HepG2 (cell line): ENCODE data around the gene SERINC1. TPM values are rescaled to one million over a fixed set of nuclear protein-coding genes. Genes with fewer than 3 reads are reported as not detected.

ENCODE experiments used
- ATAC-seq: fragments of 200-7000 bp; cut with Tn5 transposase; 3 replicates; pipeline ENCODE4 v1.9.1; 2020; ENCODE audit warnings: mild to moderate bottlenecking, moderate library complexity
- BruUV-seq: library from RNA; stranded (reverse); fragments of 400-500 nt; replicated peaks from 2 replicates; lab custom pipeline; 2021; lab: Mats Ljungman, UMichigan
- CTCF ChIA-PET: fragments of 300-600 bp; formaldehyde crosslinking; extraction: SDS; loops from one replicate; lab custom pipeline; 2021; ENCODE audit warnings: low total read pairs, inconsistent platforms, low intra/inter-chr PET ratio; lab: Yijun Ruan, JAX
- POLR2A ChIA-PET: fragments of 350-600 bp; sonication (Branson Sonifier 250); formaldehyde crosslinking; loops from one replicate; lab custom pipeline; 2020; ENCODE audit warnings: antibody characterized with exemption, inconsistent platforms; lab: Yijun Ruan, JAX
- DNase-seq: peaks from one replicate; pipeline ENCODE4 v3.0.0-alpha.2; 2015; ENCODE audit warnings: low spot score
- FAIRE-seq: peaks from 3 replicates; lab custom pipeline; 2011; peaks lifted over from hg19 to GRCh38; lab: Jason Lieb, UNC
- H2AFZ ChIP-seq: one replicate; pipeline ENCODE4 v1.6.1; 2011; ENCODE audit warnings: low read length, inconsistent platforms
- H3K27ac ChIP-seq: fragments of 300-600 bp; 3 replicates; pipeline ENCODE4 v1.8.0; 2011; ENCODE audit warnings: mixed run types, mild to moderate bottlenecking, mixed read lengths, low read length, inconsistent platforms; ENCODE audit not compliant: insufficient read depth; ENCODE audit errors: extremely low read length
- H3K27me3 ChIP-seq, 2 experiments: fragments of 200-600 bp in 1 of 2; 2 replicates in 1 of 2; 3 replicates in 1 of 2; pipeline versions ENCODE4 v1.6.0 to v1.8.0; 2011; ENCODE audit warnings: low read length in 2 of 2, mild to moderate bottlenecking in 2 of 2, moderate library complexity in 2 of 2, inconsistent platforms in 1 of 2; ENCODE audit not compliant: insufficient read depth in 2 of 2, control insufficient read depth in 1 of 2
- H3K36me3 ChIP-seq, 2 experiments: fragments of 200-600 bp in 1 of 2; replicated peaks in 1 of 2; 2 replicates in 1 of 2; 3 replicates in 1 of 2; pipeline versions ENCODE4 v1.5.1 to v1.8.0; 2011; ENCODE audit warnings: low read length in 2 of 2, inconsistent platforms in 1 of 2; ENCODE audit not compliant: insufficient read depth in 2 of 2, control insufficient read depth in 1 of 2
- H3K4me1 ChIP-seq: 2 replicates; pipeline ENCODE4 v1.5.1; 2012; ENCODE audit warnings: low read length, inconsistent platforms; ENCODE audit not compliant: insufficient read depth
- H3K4me2 ChIP-seq: 2 replicates; pipeline ENCODE4 v1.6.0; 2011; ENCODE audit warnings: low read depth, low read length, inconsistent platforms
- H3K4me3 ChIP-seq, 3 experiments: fragments of 200-600 bp in 1 of 3; sonication (generic), shearing (Covaris generic) in 1 of 3; replicated peaks in 1 of 3; 2 replicates each; pipeline ENCODE4 v1.5.1; 2011 to 2016; ENCODE audit warnings: low read length in 3 of 3, inconsistent platforms in 2 of 3, low read depth in 2 of 3, mild to moderate bottlenecking in 2 of 3, control low read depth in 1 of 3, mixed read lengths in 1 of 3; ENCODE audit not compliant: insufficient read depth in 1 of 3
- H3K79me2 ChIP-seq: one replicate; pipeline ENCODE4 v1.6.1; 2011; ENCODE audit warnings: low read length, inconsistent platforms; ENCODE audit not compliant: insufficient read depth
- H3K9ac ChIP-seq: 2 replicates; pipeline ENCODE4 v1.6.0; 2011; ENCODE audit warnings: mild to moderate bottlenecking, low read depth, low read length, inconsistent platforms; ENCODE audit not compliant: insufficient read depth
- H3K9me3 ChIP-seq: 2 replicates; pipeline ENCODE4 v1.5.1; 2012; ENCODE audit warnings: mild to moderate bottlenecking, low read length
- H4K20me1 ChIP-seq: 2 replicates; pipeline ENCODE4 v1.6.0; 2011; ENCODE audit warnings: inconsistent platforms, mild to moderate bottlenecking, low read length, moderate library complexity; ENCODE audit not compliant: insufficient read depth
- CSRNP1 ChIP-seq: sonication (generic); formaldehyde crosslinking; IDR thresholded peaks from 2 replicates; pipeline ENCODE4 v1.8.1; 2023; ENCODE audit warnings: mild to moderate bottlenecking, missing genetic modification reagents
- ELF3 ChIP-seq: IDR thresholded peaks from 2 replicates; pipeline ENCODE4 v1.6.1; 2016; ENCODE audit warnings: missing genetic modification reagents, missing compliant biosample characterization
- HNF4A ChIP-seq: sonication (generic); formaldehyde crosslinking; IDR thresholded peaks from 2 replicates; pipeline ENCODE4 v1.4.0; 2020; ENCODE audit warnings: missing genetic modification reagents
- ONECUT2 ChIP-seq: sonication (generic); formaldehyde crosslinking; IDR thresholded peaks from 2 replicates; pipeline ENCODE4 v1.4.0; 2020; ENCODE audit warnings: missing genetic modification reagents
- PPARG ChIP-seq: conservative IDR thresholded peaks from 2 replicates; pipeline ENCODE4 v1.6.1; 2016; ENCODE audit warnings: missing biosample characterization, missing genetic modification reagents
- SP5 ChIP-seq: IDR thresholded peaks from 2 replicates; pipeline ENCODE4 v1.6.1; 2016; ENCODE audit warnings: low read depth, borderline replicate concordance
- TBX2 ChIP-seq: sonication (generic); formaldehyde crosslinking; IDR thresholded peaks from 2 replicates; pipeline ENCODE4 v1.5.0; 2020; ENCODE audit warnings: missing genetic modification reagents, mild to moderate bottlenecking, borderline replicate concordance
- TCF12 ChIP-seq, 2 experiments: fragments of 450-650 bp in 1 of 2; sonication (generic) in 1 of 2; formaldehyde crosslinking in 1 of 2; IDR thresholded peaks; 2 replicates each; pipeline versions ENCODE4 v1.6.1 to v1.8.0; 2017 to 2022; ENCODE audit warnings: antibody characterized with exemption in 1 of 2, mild to moderate bottlenecking in 1 of 2, missing genetic modification reagents in 1 of 2, moderate library complexity in 1 of 2
- TRIM24 ChIP-seq: sonication (generic); formaldehyde crosslinking; IDR thresholded peaks from 2 replicates; pipeline ENCODE4 v1.8.0; 2022; ENCODE audit warnings: mild to moderate bottlenecking, missing genetic modification reagents
- ZBTB10 ChIP-seq: sonication (generic); formaldehyde crosslinking; IDR thresholded peaks from 2 replicates; pipeline ENCODE4 v1.4.0; 2020; ENCODE audit warnings: missing genetic modification reagents, borderline replicate concordance
- ZBTB21 ChIP-seq: sonication (generic); formaldehyde crosslinking; IDR thresholded peaks from 2 replicates; pipeline ENCODE4 v1.4.0; 2020; ENCODE audit warnings: missing genetic modification reagents
- ZBTB42 ChIP-seq: sonication (generic); formaldehyde crosslinking; IDR thresholded peaks from 2 replicates; pipeline ENCODE4 v1.5.0; 2020; ENCODE audit warnings: mild to moderate bottlenecking, missing genetic modification reagents
- ZFP1 ChIP-seq: IDR thresholded peaks from 2 replicates; pipeline ENCODE4 v1.6.1; 2016
- ZNF180 ChIP-seq: sonication (generic); formaldehyde crosslinking; IDR thresholded peaks from 2 replicates; pipeline ENCODE4 v1.4.0; 2020; ENCODE audit warnings: low read depth, missing genetic modification reagents, borderline replicate concordance
- ZNF460 ChIP-seq: sonication (generic); formaldehyde crosslinking; IDR thresholded peaks from 2 replicates; pipeline ENCODE4 v1.5.1; 2020; ENCODE audit warnings: missing genetic modification reagents, mild to moderate bottlenecking, borderline replicate concordance
- ZNF777 ChIP-seq: sonication (generic); formaldehyde crosslinking; IDR thresholded peaks from 2 replicates; pipeline ENCODE4 v1.4.0; 2020; ENCODE audit warnings: missing genetic modification reagents
- ZNF883 ChIP-seq: sonication (generic); formaldehyde crosslinking; IDR thresholded peaks from 2 replicates; pipeline ENCODE4 v1.5.1; 2020; ENCODE audit warnings: mild to moderate bottlenecking, missing genetic modification reagents; ENCODE audit errors: not compliant biosample characterization
- WGBS: methylation state at CpG from one replicate; pipeline ENCODE4 v1.1.6; 2017; ENCODE audit warnings: low lambda C conversion rate; 5-methylcytosine and 5-hydroxymethylcytosine counted together
- in situ Hi-C: cut with HindIII; loops from 2 replicates; pipeline ENCODE4 v1.10.0; 2017; ENCODE audit warnings: low pct_unique_long_range_greater_than_20kb; ENCODE audit not compliant: extremely low pct_ligation_motif_present
- intact Hi-C: fragments of 100-400 bp; cut with micrococcal nuclease; formaldehyde crosslinking; loops from one replicate; pipeline ENCODE4 v1.10.0; 2022; ENCODE audit not compliant: unreplicated experiment
- polyA plus RNA-seq, 8 experiments: library from polyadenylated mRNA; depleted of rRNA in 3 of 8; stranded (reverse) in 7 of 8; unstranded in 1 of 8; fragments of >200 nt; fragmentation: Illumina TruSeq in 4 of 8; extraction: Trizol in 4 of 8; gene quantifications; 2 replicates each; pipeline versions ENCODE4 v1.2.1 to v1.2.3, GENCODE V29; 2011 to 2016; ENCODE audit warnings: low read depth in 4 of 8, missing spikeins in 1 of 8, mixed read lengths in 1 of 8; ENCODE audit not compliant: insufficient read depth in 1 of 8
- total RNA-seq, 5 experiments: library from RNA; depleted of rRNA; stranded (reverse); fragments of >200 nt; fragmentation: Illumina TruSeq; extraction: Trizol; gene quantifications; 2 replicates each; pipeline ENCODE4 v1.2.3, GENCODE V29; 2016; ENCODE audit warnings: low read depth in 1 of 5

The SERINC1 gene
- total and polyA plus RNA-seq, 2 of the 13 experiments (the other 11 are each of a cell fraction or from before 2014, with no cell fraction given), result 93.5 to 112 TPM

- 0 out of 2 replicates have a peak, but pooled peaks have one; percentile 4 for TF ChIP-seq ZBTB10 (CRISPR knock-in tag)
- TF ChIP-seq ZBTB21 (CRISPR knock-in tag), result no peak
Observed at GRCh38 chr6:122399055-122399347, 72.6 kb downstream of the SERINC1 start (continued).

- WGBS, result 56% methylated on average over 5 of the region's 5 CpGs
- no peak overlapping the region for H3K9ac ChIP-seq
- H3K4me3 ChIP-seq, result no peak overlapping the region
- no peaks in the 10 kb centered on the region for H3K27me3 ChIP-seq
- intact Hi-C loops (no loop called here), in situ Hi-C loops (loop anchor here (25.0 kb wide), 1 partner anchor 143 kb away; no protein-coding TSS in a partner anchor)
- no peak overlapping the region for H3K27ac ChIP-seq
- ChIA-PET POLR2A (no interaction called here), CTCF (no interaction called here)
- no peak for DNase-seq
- no peak overlapping the region for H2AFZ ChIP-seq
- H3K79me2 ChIP-seq, result no peaks in the 10 kb centered on the region
- H4K20me1 ChIP-seq, result no peaks in the 10 kb centered on the region
- no TSS peak for BruUV-seq
- TF ChIP-seq ELF3 (CRISPR knock-in tag) (no peak), ZNF777 (CRISPR knock-in tag) (no peak), PPARG (CRISPR knock-in tag) (no peak), ZFP1 (CRISPR knock-in tag) (no peak), TCF12 (IDR thresholded peaks at IDR 0.05) (no peak), TCF12 (CRISPR knock-in tag; IDR thresholded peaks at IDR 0.05) (no peak), ZNF460 (no peak), SP5 (no peak), TRIM24 (CRISPR knock-in tag) (no peak), ZBTB42 (CRISPR knock-in tag) (no peak), CSRNP1 (CRISPR knock-in tag) (no peak), TBX2 (no peak), ZNF883 (CRISPR knock-in tag) (no peak), HNF4A (CRISPR knock-in tag) (no peak), ONECUT2 (no peak), ZNF180 (CRISPR knock-in tag) (no peak)
- no peaks in the 10 kb centered on the region for H3K36me3 ChIP-seq
- H3K4me1 ChIP-seq, result peaks cover 4% of the 10 kb centered on the region
- no peak overlapping the region for H3K4me2 ChIP-seq
- FAIRE-seq, result no peak
- no peaks in the 10 kb centered on the region for H3K9me3 ChIP-seq
- no peak for ATAC-seq
Observed at GRCh38 chr6:122394016-122394415, 77.6 kb downstream of the SERINC1 start.
